Astrocyte of the spinal cord (primary cell): ENCODE results near the gene RAB30.
"Not testable (repeated sequence)": the region's sequence is repeated elsewhere in the genome, so short reads cannot be mapped to it uniquely, and the experiment has no call there.

Source experiments
- DNase-seq: peaks from one replicate; pipeline ENCODE4 v3.0.0; 2011; ENCODE audit warnings: low read depth, low spot score
- H3K4me3 ChIP-seq: 2 replicates; pipeline ENCODE4 v1.5.1; 2011; ENCODE audit warnings: low read depth, mild to moderate bottlenecking, low read length, moderate library complexity
- in situ Hi-C: cut with HindIII; loops from 2 replicates; pipeline ENCODE4 v1.10.0; 2017; ENCODE audit warnings: low sequenced_read_pairs
- TF ChIP-seq, protein P1 (sequence below): IDR thresholded peaks from 2 replicates; pipeline ENCODE4 v1.5.1; 2012; ENCODE audit warnings: low read depth, mild to moderate bottlenecking, low read length, inconsistent platforms

RAB30 gene

DNA sequence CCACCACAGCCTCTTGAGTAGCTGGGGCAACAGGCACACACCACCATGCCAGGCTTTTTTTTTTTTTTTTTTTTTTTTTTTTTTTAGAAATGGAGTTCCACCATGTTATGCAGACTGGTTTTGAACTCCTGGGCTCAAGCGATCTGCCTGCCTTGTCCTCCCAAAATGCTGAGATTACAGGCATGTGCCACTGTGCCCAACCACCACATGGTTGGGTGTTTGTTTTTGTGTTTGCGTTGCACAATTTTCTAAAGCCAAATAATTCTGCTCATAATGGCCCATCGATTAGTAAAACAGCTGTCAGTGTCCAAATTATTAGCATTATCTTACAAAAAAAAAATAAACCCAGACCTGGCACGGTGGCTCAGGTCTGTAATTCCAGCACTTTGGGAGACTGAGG lies 104.3 kb downstream of the RAB30 start:
- no peak overlapping the region for H3K4me3 ChIP-seq
- DNase-seq, result no peak
- TF ChIP-seq, protein P1, sequence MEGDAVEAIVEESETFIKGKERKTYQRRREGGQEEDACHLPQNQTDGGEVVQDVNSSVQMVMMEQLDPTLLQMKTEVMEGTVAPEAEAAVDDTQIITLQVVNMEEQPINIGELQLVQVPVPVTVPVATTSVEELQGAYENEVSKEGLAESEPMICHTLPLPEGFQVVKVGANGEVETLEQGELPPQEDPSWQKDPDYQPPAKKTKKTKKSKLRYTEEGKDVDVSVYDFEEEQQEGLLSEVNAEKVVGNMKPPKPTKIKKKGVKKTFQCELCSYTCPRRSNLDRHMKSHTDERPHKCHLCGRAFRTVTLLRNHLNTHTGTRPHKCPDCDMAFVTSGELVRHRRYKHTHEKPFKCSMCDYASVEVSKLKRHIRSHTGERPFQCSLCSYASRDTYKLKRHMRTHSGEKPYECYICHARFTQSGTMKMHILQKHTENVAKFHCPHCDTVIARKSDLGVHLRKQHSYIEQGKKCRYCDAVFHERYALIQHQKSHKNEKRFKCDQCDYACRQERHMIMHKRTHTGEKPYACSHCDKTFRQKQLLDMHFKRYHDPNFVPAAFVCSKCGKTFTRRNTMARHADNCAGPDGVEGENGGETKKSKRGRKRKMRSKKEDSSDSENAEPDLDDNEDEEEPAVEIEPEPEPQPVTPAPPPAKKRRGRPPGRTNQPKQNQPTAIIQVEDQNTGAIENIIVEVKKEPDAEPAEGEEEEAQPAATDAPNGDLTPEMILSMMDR, result no peak
- in situ Hi-C loops, result no loop called here

DNA sequence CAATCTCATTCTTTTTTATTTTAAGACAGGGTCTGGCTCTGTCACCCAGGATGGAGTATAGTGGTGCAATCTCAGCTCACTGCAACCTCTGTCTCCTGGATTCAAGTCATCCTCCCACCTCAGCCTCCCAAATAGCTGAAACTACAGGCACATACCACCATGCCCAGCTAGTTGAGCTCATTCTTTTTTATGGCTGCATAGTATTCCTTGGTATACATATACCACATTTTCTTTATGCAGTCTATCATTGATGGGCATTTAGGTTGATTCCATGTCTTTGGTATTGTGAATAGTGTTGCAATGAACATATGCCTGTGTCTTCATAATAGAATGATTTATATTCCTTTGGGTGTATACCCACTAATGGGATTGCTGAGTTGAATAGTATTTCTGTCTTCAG lies 109.7 kb downstream of the RAB30 start:
- DNase-seq, in situ Hi-C loops, H3K4me3 ChIP-seq: not testable (repeated sequence)

DNA sequence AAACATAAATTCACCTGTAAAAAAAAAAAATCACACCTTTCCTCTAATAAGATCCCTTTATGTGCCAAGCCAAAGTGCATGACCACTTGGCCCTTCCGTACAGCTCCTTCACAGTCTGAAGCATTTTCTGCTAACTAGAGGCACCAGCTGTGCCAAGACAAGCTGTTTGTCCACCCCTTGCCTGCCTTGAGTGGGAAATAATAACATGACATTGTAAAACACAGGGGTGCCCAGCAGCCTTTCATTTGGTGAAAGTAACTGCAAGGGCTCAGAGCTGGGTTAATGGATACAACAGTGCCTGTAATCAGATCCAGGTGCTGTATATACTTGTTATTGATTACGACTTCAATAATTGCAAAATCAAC lies 110.9 kb downstream of the RAB30 start:
- no peak overlapping the region for H3K4me3 ChIP-seq
- no peak for DNase-seq
- in situ Hi-C loops, result no loop called here
- TF ChIP-seq, protein P1, result no peak

DNA sequence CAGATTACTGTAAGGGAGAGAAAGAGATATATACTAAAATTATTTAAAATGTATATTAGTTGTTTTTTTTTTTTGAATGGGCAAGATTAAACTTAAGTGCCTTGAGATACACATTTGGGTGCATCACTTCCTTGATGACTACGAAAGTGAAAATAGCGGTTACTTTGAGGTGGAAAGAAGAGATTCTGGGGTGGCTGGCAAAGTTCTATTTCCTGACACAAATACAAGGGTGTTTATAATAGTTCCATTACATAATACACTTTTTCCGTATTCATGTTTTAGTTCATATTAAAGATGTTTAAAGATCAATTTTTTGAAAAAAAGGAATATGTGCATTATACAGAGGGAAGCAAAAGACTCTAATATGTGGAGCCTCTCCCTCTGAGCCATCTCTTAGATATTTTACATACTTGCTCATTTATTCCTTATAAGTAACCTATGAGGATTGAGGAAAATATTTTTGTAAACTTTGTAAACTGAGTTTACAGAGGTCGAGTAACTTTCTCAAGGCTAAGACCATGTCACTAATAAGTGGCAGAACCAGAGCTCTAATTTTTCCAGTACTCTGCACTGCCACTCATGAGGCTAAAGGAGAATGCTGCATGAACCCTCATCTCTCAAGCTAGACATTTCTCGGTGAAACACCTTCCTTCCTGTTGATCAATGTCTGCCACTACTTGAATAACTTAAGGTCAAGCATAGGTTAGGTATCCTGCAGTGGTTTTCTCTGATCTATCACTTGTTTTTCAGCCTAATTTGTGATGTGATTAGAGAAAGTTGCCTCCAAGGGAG lies 111.5 kb downstream of the RAB30 start:
- TF ChIP-seq, protein P1, result no peak
- in situ Hi-C loops, result no loop called here
- H3K4me3 ChIP-seq, result no peak overlapping the region
- no peak for DNase-seq

DNA sequence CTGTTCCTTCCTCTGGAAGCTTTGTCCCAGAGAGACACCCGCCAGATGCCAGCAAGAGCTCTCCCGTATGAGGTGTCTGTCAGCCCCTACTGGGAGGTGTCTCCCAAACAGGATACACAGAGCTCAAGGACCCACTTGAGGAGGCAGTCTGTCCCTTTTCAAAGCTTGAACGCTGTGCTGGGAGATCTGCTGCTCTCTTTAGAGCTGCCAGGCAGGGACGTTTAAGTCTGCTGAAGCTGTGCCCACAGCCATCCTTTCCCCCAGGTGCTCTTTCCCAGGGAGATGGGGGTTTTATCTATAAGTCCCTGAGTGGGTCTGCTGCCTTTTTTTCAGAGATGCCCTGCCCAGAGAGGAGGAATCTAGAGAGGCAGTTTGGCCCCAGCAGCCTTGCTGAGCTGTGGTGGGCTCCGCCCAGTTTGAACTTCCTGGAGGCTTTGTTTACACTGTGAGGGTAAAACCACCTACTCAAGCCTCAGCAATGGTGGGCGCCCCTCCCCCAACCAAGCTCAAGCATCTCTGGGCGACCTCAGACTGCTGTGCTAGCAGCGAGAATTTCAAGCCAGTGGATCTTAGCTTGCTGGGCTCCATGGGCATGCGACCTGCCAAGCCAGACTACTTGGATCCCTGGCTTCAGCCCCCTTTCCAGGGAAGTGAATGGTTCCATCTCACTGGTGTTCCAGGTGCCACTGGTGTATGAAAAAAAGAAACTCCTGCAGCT lies 115.8 kb downstream of the RAB30 start:
- DNase-seq, in situ Hi-C loops, H3K4me3 ChIP-seq: not testable (repeated sequence)

DNA sequence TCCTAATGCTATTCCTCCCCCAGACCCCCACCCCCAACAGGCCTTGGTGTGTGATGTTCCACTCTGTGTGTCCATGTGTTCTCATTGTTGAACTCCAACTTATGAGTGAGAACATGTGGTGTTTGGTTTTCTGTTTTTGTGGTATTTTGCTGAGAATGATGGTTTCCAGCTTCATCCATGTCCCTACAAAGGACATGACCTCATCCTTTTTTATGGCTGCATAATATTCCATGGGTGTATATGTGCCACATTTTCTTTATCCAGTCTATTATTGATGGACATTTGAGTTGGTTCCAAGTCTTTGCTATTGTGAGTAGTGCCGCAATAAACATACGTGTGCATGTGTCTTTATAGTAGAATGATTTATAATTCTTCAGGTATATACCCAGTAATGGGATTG lies 121.2 kb downstream of the RAB30 start:
- DNase-seq, H3K4me3 ChIP-seq, in situ Hi-C loops: not testable (repeated sequence)

DNA sequence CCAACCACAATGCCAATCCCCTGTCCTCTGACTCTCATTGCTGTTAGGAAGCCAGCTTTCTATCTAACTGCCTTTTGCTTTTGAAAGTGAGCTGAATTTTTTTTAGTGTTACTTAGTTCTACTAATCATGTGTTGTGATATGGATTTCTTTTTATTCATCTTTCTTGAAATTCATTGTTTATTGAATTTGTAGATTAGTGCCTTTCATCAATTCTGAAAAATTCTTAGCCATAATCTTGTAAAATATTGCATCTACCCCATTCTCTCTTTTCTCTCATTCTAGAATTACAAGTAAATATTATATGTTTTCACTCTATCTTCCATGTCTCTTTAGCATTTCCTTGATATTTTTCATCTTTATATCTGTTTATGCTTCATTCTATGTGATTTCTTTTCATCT lies 122.3 kb downstream of the RAB30 start:
- DNase-seq, result no peak
- in situ Hi-C loops, result no loop called here

DNA sequence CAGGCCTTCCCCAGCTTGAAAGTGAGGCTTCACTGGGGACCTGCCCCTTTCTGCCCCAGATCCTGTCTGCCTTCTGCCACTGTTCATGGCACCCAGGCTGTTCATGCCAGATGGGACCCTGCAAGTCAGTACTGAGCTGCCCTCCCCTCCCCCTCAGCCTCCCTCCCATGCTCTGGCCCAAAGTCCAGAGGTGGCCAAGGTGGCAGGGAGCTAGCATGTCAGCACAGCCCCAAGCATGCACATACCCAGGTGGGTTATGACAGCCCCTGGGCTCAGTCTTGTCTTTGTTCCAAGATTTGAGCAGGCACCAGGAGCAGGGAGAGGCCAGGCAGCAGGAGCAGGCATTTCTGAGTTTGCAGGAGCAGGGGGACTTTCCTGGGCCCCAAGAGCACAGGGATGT lies 126.0 kb downstream of the RAB30 start:
- no peak overlapping the region for H3K4me3 ChIP-seq
- in situ Hi-C loops, result no loop called here
- TF ChIP-seq, protein P1, result no peak
- no peak for DNase-seq

More for the DNA sequence above, 122.3 kb downstream of the RAB30 start:
- no peak overlapping the region for H3K4me3 ChIP-seq
- TF ChIP-seq, protein P1, result no peak

DNA sequence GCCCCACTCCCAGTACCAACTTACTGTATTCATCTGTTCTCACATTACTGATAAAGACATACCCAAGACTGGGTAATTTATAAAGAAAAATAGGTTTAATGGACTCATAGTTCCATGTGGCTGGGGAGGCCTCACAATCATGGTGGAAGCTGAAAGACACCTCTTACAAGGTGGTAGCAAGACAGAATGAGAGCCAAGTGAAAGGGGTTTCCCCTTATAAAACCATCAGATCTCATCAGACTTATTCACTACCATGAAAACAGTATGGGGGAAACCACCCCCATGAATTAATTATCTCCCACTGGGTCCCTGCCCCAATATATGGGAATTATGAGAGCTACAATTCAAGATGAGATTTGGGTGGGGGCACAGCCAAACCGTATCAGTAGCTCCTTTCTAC lies 126.7 kb downstream of the RAB30 start:
- in situ Hi-C loops, H3K4me3 ChIP-seq, DNase-seq: not testable (repeated sequence)
